NOMO-1 treated with DMSO at 0.1 percent for 48 hours (cell line): ENCODE results near the gene CLEC17A.
"Not testable (repeated sequence)": the region's sequence is repeated elsewhere in the genome, so short reads cannot be mapped to it uniquely, and the experiment has no call there.

Experiments used
- DNase-seq: peaks from one replicate; lab custom pipeline; 2025; ENCODE audit not compliant: unreplicated experiment; lab: John Stamatoyannopoulos, UW

The CLEC17A gene

GRCh38 chr19:14577885-14578427 lies 4.9 kb upstream of the CLEC17A start:
- no peak for DNase-seq

- no peak for DNase-seq
Measured at GRCh38 chr19:14580623-14581237, 2.2 kb upstream of the CLEC17A start.

- not testable (repeated sequence) for DNase-seq
Measured at GRCh38 chr19:14584372-14584771, 1.5 kb downstream of the CLEC17A start.

- peak; percentile 30 for DNase-seq
Measured at GRCh38 chr19:14585187-14585586, 2.3 kb downstream of the CLEC17A start.

- not testable (repeated sequence) for DNase-seq
Measured at GRCh38 chr19:14589433-14589832, 6.5 kb downstream of the CLEC17A start.

- DNase-seq, result no peak
Measured at GRCh38 chr19:14595558-14595957, 12.7 kb downstream of the CLEC17A start.

GRCh38 chr19:14599548-14600147 lies 16.8 kb downstream of the CLEC17A start:
- DNase-seq, result no peak

GRCh38 chr19:14603990-14604387 lies 21.1 kb downstream of the CLEC17A start:
- no peak for DNase-seq

GRCh38 chr19:14606627-14607026 lies 23.7 kb downstream of the CLEC17A start:
- no peak for DNase-seq

- DNase-seq, result peak; percentile 59
Measured at GRCh38 chr19:14611051-14611450, 28.2 kb downstream of the CLEC17A start.

GRCh38 chr19:14612242-14612641 lies 29.4 kb downstream of the CLEC17A start:
- not testable (repeated sequence) for DNase-seq

- no peak for DNase-seq
Measured at GRCh38 chr19:14612657-14613056, 29.8 kb downstream of the CLEC17A start.

- peak; percentile 38 for DNase-seq
Measured at GRCh38 chr19:14613399-14614098, 30.7 kb downstream of the CLEC17A start.

GRCh38 chr19:14614099-14614412 lies 31.2 kb downstream of the CLEC17A start:
- DNase-seq, result peak; percentile 95

- DNase-seq, result peak; percentile 10
Measured at GRCh38 chr19:14615623-14616022, 32.7 kb downstream of the CLEC17A start.

GRCh38 chr19:14616407-14616806 lies 33.5 kb downstream of the CLEC17A start:
- peak; percentile 96 for DNase-seq

- DNase-seq, result no peak
Measured at GRCh38 chr19:14619404-14619803, 36.5 kb downstream of the CLEC17A start.

GRCh38 chr19:14624491-14624890 lies 41.6 kb downstream of the CLEC17A start:
- not testable (repeated sequence) for DNase-seq

- DNase-seq, result no peak
Measured at GRCh38 chr19:14629557-14629956, 46.7 kb downstream of the CLEC17A start.

GRCh38 chr19:14632286-14632685 lies 49.4 kb downstream of the CLEC17A start:
- DNase-seq, result peak; percentile 45

GRCh38 chr19:14639536-14640277 lies 56.8 kb downstream of the CLEC17A start:
- DNase-seq, result no peak
